ENCODE data around the gene COL13A1. TPM values are rescaled to one million over a fixed set of nuclear protein-coding genes. Genes with fewer than 3 reads are reported as not detected.

The COL13A1 gene
- total RNA-seq, 1 experiment from 2014 or later = 5.9 TPM

- Histone ChIP-seq H3K4me2 (ENCODE audit: low read length) (no peak overlapping the region), H3K27ac (ENCODE audit: low read depth, low read length) (no peak overlapping the region), H3K9me3 (ENCODE audit: control insufficient read depth in 1 of 2, insufficient read depth in 1 of 2, low read depth in 1 of 2, low read length in 2 of 2) (peaks cover 0 to 4% of the 10 kb centered on the region in 2 experiments; a peak in 1 of 4 replicates), H3K27me3 (ENCODE audit: insufficient read depth, low read length) (no peaks in the 10 kb centered on the region), H3K9me2 (ENCODE audit: insufficient read depth) (no peaks in the 10 kb centered on the region), H2AFZ (ENCODE audit: low read depth, low read length, poor library complexity, severe bottlenecking) (no peak overlapping the region), H3K9ac (ENCODE audit: low read length) (no peak overlapping the region), H3K79me2 (ENCODE audit: insufficient read depth, low read length) (no peaks in the 10 kb centered on the region), H3K4me1 (ENCODE audit: control insufficient read depth in 1 of 2, insufficient read depth in 2 of 2, low read length in 2 of 2) (peaks cover 3 to 23% of the 10 kb centered on the region in 2 experiments; a peak in 3 of 4 replicates), H3K36me3 (ENCODE audit: control insufficient read depth in 1 of 2, insufficient read depth in 2 of 2, low read length in 2 of 2) (no peaks in the 10 kb centered on the region), H4K20me1 (ENCODE audit: insufficient read depth) (no peaks in the 10 kb centered on the region), H3K4me3 (replicated peaks in 1 of 2; ENCODE audit: low read depth in 1 of 2, low read length in 2 of 2) (no peak overlapping the region)
- intact Hi-C loops (cut with micrococcal nuclease) = no loop called here
- ChIA-PET POLR2A (no interaction called here), CTCF (no interaction called here), RAD21 (ENCODE audit: low non-redundant PET in 1 of 2, low total read pairs in 2 of 2, uncharacterized antibody in 2 of 2, unreplicated experiment in 2 of 2) (no interaction called here)
- DNase-seq (ENCODE audit: low read depth, low spot score) (no peak), ATAC-seq (no peak)
- TF ChIP-seq ATF3 (IDR thresholded peaks at IDR 0.05) (no peak), POLR2AphosphoS5 (IDR thresholded peaks at IDR 0.05; ENCODE audit: low read depth, low read length) (no peak), CTCF (IDR thresholded peaks at IDR 0.05 in 2 of 3, conservative IDR thresholded peaks at IDR 0.05 in 1 of 3; ENCODE audit: borderline replicate concordance in 1 of 3, insufficient read depth in 1 of 3, low read depth in 2 of 3, low read length in 2 of 3) (no peak), EGR1 (IDR thresholded peaks at IDR 0.05; ENCODE audit: low read depth) (no peak), ZFX (IDR thresholded peaks at IDR 0.05) (no peak), RAD21 (IDR thresholded peaks at IDR 0.05; ENCODE audit: low read depth) (no peak), ZBTB33 (IDR thresholded peaks at IDR 0.05; ENCODE audit: extremely low read depth, insufficient replicate concordance, low read length) (no peak)
- no TSS peak for BruUV-seq (replicated peaks)
Measured at GRCh38 chr10:69817078-69817581, 15.4 kb downstream of the COL13A1 start.
